Gastroesophageal sphincter (tissue), 3 donors: Measurements from ENCODE around the gene CFAP92.

ENCODE experiments used
- EP300 ChIP-seq: sonication (generic); formaldehyde crosslinking; IDR thresholded peaks from one replicate; pipeline ENCODE4 v1.6.1; 2017; ENCODE audit warnings: antibody characterized with exemption, mild to moderate bottlenecking
- POLR2A ChIP-seq, 2 donors: fragments of 450-650 bp; IDR thresholded peaks; one replicate each; pipeline ENCODE4 v1.6.1; 2017; ENCODE audit warnings: antibody characterized with exemption in 2 of 2, mild to moderate bottlenecking in 2 of 2, moderate library complexity in 1 of 2
- POLR2AphosphoS5 ChIP-seq: sonication (generic); formaldehyde crosslinking; IDR thresholded peaks from one replicate; pipeline ENCODE4 v1.6.1; 2017; ENCODE audit warnings: antibody characterized with exemption
- TF ChIP-seq, protein P1 (sequence below), 4 experiments: fragments of 200-600 bp in 2 of 4; fragments of 450-650 bp in 2 of 4; sonication (generic) in 1 of 4; IDR thresholded peaks; one replicate each; pipeline ENCODE4 v1.5.1; 2017 to 2019; ENCODE audit warnings: antibody characterized with exemption in 4 of 4, mild to moderate bottlenecking in 2 of 4, moderate library complexity in 2 of 4

DNA sequence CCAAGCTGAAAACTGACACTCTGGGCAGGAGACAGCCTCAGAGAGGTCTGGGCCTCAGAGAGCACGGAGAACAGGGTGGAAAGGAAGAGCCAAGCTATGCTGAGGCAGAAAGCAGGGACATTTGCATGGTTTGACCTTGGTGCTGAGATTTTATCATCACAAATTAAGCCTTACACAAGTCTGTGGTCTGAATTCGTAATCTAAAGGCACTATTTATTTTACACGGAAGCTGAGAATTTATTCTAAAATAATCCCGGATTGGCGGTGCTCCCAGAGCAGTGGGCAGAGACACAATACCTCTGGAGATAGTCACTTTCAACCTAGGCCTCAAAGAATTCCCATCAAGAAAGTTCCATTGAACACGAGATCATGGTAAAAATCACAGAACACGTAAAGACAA is 47.5 kb downstream of the CFAP92 start:
- TF ChIP-seq, protein P1, sequence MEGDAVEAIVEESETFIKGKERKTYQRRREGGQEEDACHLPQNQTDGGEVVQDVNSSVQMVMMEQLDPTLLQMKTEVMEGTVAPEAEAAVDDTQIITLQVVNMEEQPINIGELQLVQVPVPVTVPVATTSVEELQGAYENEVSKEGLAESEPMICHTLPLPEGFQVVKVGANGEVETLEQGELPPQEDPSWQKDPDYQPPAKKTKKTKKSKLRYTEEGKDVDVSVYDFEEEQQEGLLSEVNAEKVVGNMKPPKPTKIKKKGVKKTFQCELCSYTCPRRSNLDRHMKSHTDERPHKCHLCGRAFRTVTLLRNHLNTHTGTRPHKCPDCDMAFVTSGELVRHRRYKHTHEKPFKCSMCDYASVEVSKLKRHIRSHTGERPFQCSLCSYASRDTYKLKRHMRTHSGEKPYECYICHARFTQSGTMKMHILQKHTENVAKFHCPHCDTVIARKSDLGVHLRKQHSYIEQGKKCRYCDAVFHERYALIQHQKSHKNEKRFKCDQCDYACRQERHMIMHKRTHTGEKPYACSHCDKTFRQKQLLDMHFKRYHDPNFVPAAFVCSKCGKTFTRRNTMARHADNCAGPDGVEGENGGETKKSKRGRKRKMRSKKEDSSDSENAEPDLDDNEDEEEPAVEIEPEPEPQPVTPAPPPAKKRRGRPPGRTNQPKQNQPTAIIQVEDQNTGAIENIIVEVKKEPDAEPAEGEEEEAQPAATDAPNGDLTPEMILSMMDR (IDR thresholded peaks at IDR 0.05) = no peak
- no peak for TF ChIP-seq EP300
- TF ChIP-seq POLR2AphosphoS5 = no peak
- no peak for TF ChIP-seq POLR2A (IDR thresholded peaks at IDR 0.05)
